Stimulated activated CD8-positive, alpha-beta memory T cell treated with anti-CD3 and anti-CD28 coated beads, Interleukin-7, amount 100 ng/mL, for 1 hour (primary cell): ENCODE measurements around the gene SLC36A1.
"Not testable (repeated sequence)": the region's sequence is repeated elsewhere in the genome, so short reads cannot be mapped to it uniquely, and the experiment has no call there.

Experiments used
- DNase-seq, 2 donors: peaks; one replicate each; pipeline ENCODE4 v3.0.0-alpha.2; 2020; ENCODE audit warnings: low read depth in 2 of 2

The SLC36A1 gene

GRCh38 chr5:151447174-151448037, at the start of gene SLC36A1:
Gene SLC36A1 (plus strand): TSS chr5:151447603. CDS start chr5:151458793, 11,190 bp downstream.
- DNase-seq = peak; percentile 84 to 88

- no peak for DNase-seq
These were observed 41.9 kb upstream of the SLC36A1 start for GRCh38 chr5:151405334-151406160.

GRCh38 chr5:151406322-151406947, 41.0 kb upstream of the SLC36A1 start:
- no peak for DNase-seq

GRCh38 chr5:151408591-151409230, 38.7 kb upstream of the SLC36A1 start:
- DNase-seq = no peak

- no peak for DNase-seq
These were observed 33.6 kb upstream of the SLC36A1 start for GRCh38 chr5:151413800-151414199.

- no peak for DNase-seq
These were observed 32.9 kb upstream of the SLC36A1 start for GRCh38 chr5:151414536-151414935.

GRCh38 chr5:151417712-151418111, 29.7 kb upstream of the SLC36A1 start:
- DNase-seq = no peak

- DNase-seq = no peak
These were observed 27.3 kb upstream of the SLC36A1 start for GRCh38 chr5:151420127-151420526.

GRCh38 chr5:151424892-151425523, 22.4 kb upstream of the SLC36A1 start:
- DNase-seq = no peak

GRCh38 chr5:151426347-151426746, 21.1 kb upstream of the SLC36A1 start:
- DNase-seq = not testable (repeated sequence)

GRCh38 chr5:151427258-151427657, 20.1 kb upstream of the SLC36A1 start:
- no peak for DNase-seq

GRCh38 chr5:151430731-151431130, 16.7 kb upstream of the SLC36A1 start:
- no peak for DNase-seq

GRCh38 chr5:151431666-151432065, 15.7 kb upstream of the SLC36A1 start:
- no peak for DNase-seq

- DNase-seq = no peak
These were observed 15.2 kb upstream of the SLC36A1 start for GRCh38 chr5:151432210-151432609.

- no peak for DNase-seq
These were observed 12.7 kb upstream of the SLC36A1 start for GRCh38 chr5:151434570-151435237.

GRCh38 chr5:151448038-151448985, 909 bp downstream of the SLC36A1 start:
- DNase-seq = no peak

GRCh38 chr5:151449297-151449696, 1.9 kb downstream of the SLC36A1 start:
- DNase-seq = no peak

GRCh38 chr5:151449839-151450238, 2.4 kb downstream of the SLC36A1 start:
- no peak for DNase-seq

GRCh38 chr5:151450605-151451004, 3.2 kb downstream of the SLC36A1 start:
- no peak for DNase-seq
